ENCODE data around the gene STAM2. TPM values are rescaled to one million over a fixed set of nuclear protein-coding genes. Genes with fewer than 3 reads are reported as not detected.
"Not testable (repeated sequence)": the region's sequence is repeated elsewhere in the genome, so short reads cannot be mapped to it uniquely, and the experiment has no call there.

The STAM2 gene
- polyA plus RNA-seq, 1 experiment = 38.0 TPM

GRCh38 chr2:152183401-152184073 lies 8.0 kb upstream of the STAM2 start:
- no peak for TF ChIP-seq CTCF (IDR thresholded peaks at IDR 0.05; ENCODE audit: low read depth, low read length)
- ChIA-PET POLR2A (no interaction called here), CTCF (interaction anchor here (0.6 to 5.9 kb wide), 4 partner anchors 7 to 452 kb away, joined by 3 to 49 read pairs (median 4); no protein-coding TSS in a partner anchor)
- Histone ChIP-seq H3K4me3 (ENCODE audit: low read depth, low read length) (no peak overlapping the region), H3K27me3 (ENCODE audit: control insufficient read depth, insufficient read depth, low read length) (peaks cover 3% of the 10 kb centered on the region), H3K9me3 (ENCODE audit: control insufficient read depth, insufficient read depth, low read length) (peaks cover 4% of the 10 kb centered on the region; the same call in 1 of the 2 replicates), H3K27ac (ENCODE audit: low read depth, low read length) (no peak overlapping the region)
- DNase-seq (ENCODE audit: low read depth, low spot score) = no peak

GRCh38 chr2:152177667-152178066 lies 2.1 kb upstream of the STAM2 start:
- CTCF ChIA-PET = interaction anchor here (2.1 to 3.5 kb wide), 3 partner anchors 12 to 470 kb away, joined by 19 to 66 read pairs (median 32); no protein-coding TSS in a partner anchor

GRCh38 chr2:152176113-152176714 lies 651 bp upstream of the STAM2 start:
- no peaks in the 10 kb centered on the region for H3K27me3 ChIP-seq (ENCODE audit: control insufficient read depth, insufficient read depth, low read length)
- TF ChIP-seq CTCF (IDR thresholded peaks at IDR 0.05; ENCODE audit: low read depth, low read length) = no peak
- peak overlapping the region; percentile 90 for H3K4me3 ChIP-seq (ENCODE audit: low read depth, low read length)
- H3K27ac ChIP-seq (ENCODE audit: low read depth, low read length) = peak overlapping the region; percentile 96
- CTCF ChIA-PET = interaction anchor here (0.6 to 4.3 kb wide), 50 partner anchors 8 to 571 kb away, joined by 3 to 66 read pairs (median 4); no protein-coding TSS in a partner anchor
- no peak for DNase-seq (ENCODE audit: low read depth, low spot score)
- POLR2A ChIA-PET = interaction anchor here (0.5 to 2.8 kb wide), 11 partner anchors 9 to 542 kb away, joined by 3 to 16 read pairs (median 3); partner anchors contain the start of genes ARL6IP6 and PRPF40A
- H3K9me3 ChIP-seq (ENCODE audit: control insufficient read depth, insufficient read depth, low read length) = peaks cover 4% of the 10 kb centered on the region; the same call in 1 of the 2 replicates

More at GRCh38 chr2:152177667-152178066, 2.1 kb upstream of the STAM2 start:
- not testable (repeated sequence) for H3K27ac ChIP-seq (ENCODE audit: low read depth, low read length); H3K27me3 ChIP-seq (ENCODE audit: control insufficient read depth, insufficient read depth, low read length); H3K9me3 ChIP-seq (ENCODE audit: control insufficient read depth, insufficient read depth, low read length); H3K4me3 ChIP-seq (ENCODE audit: low read depth, low read length); DNase-seq (ENCODE audit: low read depth, low spot score)
- POLR2A ChIA-PET = interaction anchor here (2.8 kb wide), 1 partner anchor 540 kb away, joined by 16 read pairs; the partner anchor contains the start of gene PRPF40A

GRCh38 chr2:152175012-152175367 lies 573 bp downstream of the STAM2 start:
- peak overlapping the region; percentile 96 for H3K27ac ChIP-seq (ENCODE audit: low read depth, low read length)
- POLR2A ChIA-PET = interaction anchor here (1.5 to 2.8 kb wide), 3 partner anchors 458 to 542 kb away, joined by 3 to 16 read pairs (median 9); partner anchors contain the start of gene PRPF40A
- no peaks in the 10 kb centered on the region for H3K27me3 ChIP-seq (ENCODE audit: control insufficient read depth, insufficient read depth, low read length)
- TF ChIP-seq CTCF (IDR thresholded peaks at IDR 0.05; ENCODE audit: low read depth, low read length) = no peak
- no peaks in the 10 kb centered on the region for H3K9me3 ChIP-seq (ENCODE audit: control insufficient read depth, insufficient read depth, low read length)
- peak overlapping the region; percentile 90 for H3K4me3 ChIP-seq (ENCODE audit: low read depth, low read length)
- CTCF ChIA-PET = interaction anchor here (1.4 to 4.3 kb wide), 9 partner anchors 11 to 473 kb away, joined by 3 to 66 read pairs (median 23); no protein-coding TSS in a partner anchor
- DNase-seq (ENCODE audit: low read depth, low spot score) = no peak

GRCh38 chr2:152174574-152174973 lies 989 bp downstream of the STAM2 start:
- ChIA-PET POLR2A (interaction anchor here (1.6 to 2.8 kb wide), 2 partner anchors 459 to 543 kb away, joined by 3 to 16 read pairs; partner anchors contain the start of gene PRPF40A), CTCF (interaction anchor here (1.0 to 4.3 kb wide), 4 partner anchors 31 to 461 kb away, joined by 3 to 66 read pairs (median 22); no protein-coding TSS in a partner anchor)
- Histone ChIP-seq H3K4me3 (ENCODE audit: low read depth, low read length) (peak overlapping the region; percentile 90), H3K9me3 (ENCODE audit: control insufficient read depth, insufficient read depth, low read length) (no peaks in the 10 kb centered on the region), H3K27ac (ENCODE audit: low read depth, low read length) (no peak overlapping the region), H3K27me3 (ENCODE audit: control insufficient read depth, insufficient read depth, low read length) (no peaks in the 10 kb centered on the region)
- DNase-seq (ENCODE audit: low read depth, low spot score) = no peak
- no peak for TF ChIP-seq CTCF (IDR thresholded peaks at IDR 0.05; ENCODE audit: low read depth, low read length)

Measured in AG04450 (cell line).